Stimulated activated naive B cell treated with anti-CD40 and anti-IgM and Interleukin-4, amounts not matched to agents 10 μg/mL and 1 μg/mL and 100 μg/mL, for 72 hours (primary cell): ENCODE data around the gene DNAJC22.
"Not testable (repeated sequence)": the region's sequence is repeated elsewhere in the genome, so short reads cannot be mapped to it uniquely, and the experiment has no call there.

Source experiments
- ATAC-seq, 2 donors: fragments of 150-1000 bp; cut with Tn5 transposase; replicated peaks; 2 replicates each; pipeline ENCODE4 v1.10.0; 2021; ENCODE audit warnings: moderate library complexity in 1 of 2
- DNase-seq: peaks from one replicate; pipeline ENCODE4 v3.0.0; 2021
- H3K27ac Mint-ChIP-seq: one replicate; pipeline ENCODE4 v1.8.0; 2022; ENCODE audit warnings: mild to moderate bottlenecking, mixed read lengths
- H3K27me3 Mint-ChIP-seq, 2 donors: one replicate each; pipeline ENCODE4 v1.8.0; 2022; ENCODE audit warnings: mixed read lengths in 2 of 2
- H3K36me3 Mint-ChIP-seq, 2 donors: one replicate each; pipeline ENCODE4 v1.8.0; 2022; ENCODE audit warnings: mixed read lengths in 2 of 2, mild to moderate bottlenecking in 1 of 2
- H3K4me1 Mint-ChIP-seq, 2 donors: one replicate each; pipeline ENCODE4 v1.8.0; 2022; ENCODE audit warnings: mixed read lengths in 2 of 2, mild to moderate bottlenecking in 1 of 2
- H3K4me3 Mint-ChIP-seq, 2 donors: one replicate each; pipeline ENCODE4 v1.8.0; 2022; ENCODE audit warnings: mild to moderate bottlenecking in 2 of 2, mixed read lengths in 2 of 2, moderate library complexity in 1 of 2
- H3K9me3 Mint-ChIP-seq, 2 donors: one replicate each; pipeline ENCODE4 v1.8.0; 2022; ENCODE audit warnings: mixed read lengths in 2 of 2, mild to moderate bottlenecking in 1 of 2

DNAJC22 gene

DNA sequence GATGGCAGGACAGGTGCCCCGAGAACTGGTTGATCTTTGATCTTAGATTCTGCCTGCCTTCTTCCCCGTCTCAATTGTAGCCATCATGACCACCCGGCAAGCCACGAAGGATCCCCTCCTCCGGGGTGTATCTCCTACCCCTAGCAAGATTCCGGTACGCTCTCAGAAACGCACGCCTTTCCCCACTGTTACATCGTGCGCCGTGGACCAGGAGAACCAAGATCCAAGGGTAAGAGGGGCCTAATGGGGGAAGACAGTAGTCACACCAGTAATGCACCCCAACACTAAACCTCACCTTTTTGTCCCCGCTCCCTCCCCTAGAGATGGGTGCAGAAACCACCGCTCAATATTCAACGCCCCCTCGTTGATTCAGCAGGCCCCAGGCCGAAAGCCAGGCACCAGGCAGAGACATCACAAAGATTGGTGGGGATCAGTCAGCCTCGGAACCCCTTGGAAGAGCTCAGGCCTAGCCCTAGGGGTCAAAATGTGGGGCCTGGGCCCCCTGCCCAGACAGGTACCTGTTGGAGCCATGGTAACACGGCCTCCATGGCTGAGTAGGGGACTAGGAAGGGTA, 23.1 kb upstream of the DNAJC22 start:
- H3K36me3 Mint-ChIP-seq, result peaks cover 0 to 4% of the 10 kb centered on the region in 2 donors

DNA sequence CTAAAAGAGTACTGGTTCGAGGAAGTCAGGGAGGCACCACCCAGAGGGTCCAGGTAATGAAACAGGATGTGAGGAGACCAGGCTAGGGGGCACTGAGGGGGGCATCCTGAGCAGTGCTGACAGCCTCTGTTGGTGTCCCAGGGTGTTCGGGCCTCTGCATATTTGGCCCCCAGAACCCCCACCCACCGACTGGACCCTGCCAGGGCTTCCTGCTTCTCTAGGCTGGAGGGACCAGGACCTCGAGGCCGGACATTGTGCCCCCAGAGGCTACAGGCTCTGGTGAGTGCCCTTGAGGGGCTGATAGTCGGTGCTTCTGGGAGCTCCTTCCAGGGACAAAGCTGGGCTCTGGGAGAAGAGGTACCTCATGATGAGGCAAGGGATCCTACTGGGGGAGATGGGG, 21.1 kb upstream of the DNAJC22 start:
- ATAC-seq (no peak), DNase-seq (no peak)
- H3K4me1 Mint-ChIP-seq, result peaks cover 13 to 21% of the 10 kb centered on the region in 2 donors
- H3K4me3 Mint-ChIP-seq, result no peak overlapping the region
- H3K9me3 Mint-ChIP-seq, result no peaks in the 10 kb centered on the region
- peaks cover 0 to 4% of the 10 kb centered on the region in 2 donors for H3K36me3 Mint-ChIP-seq
- no peaks in the 10 kb centered on the region for H3K27me3 Mint-ChIP-seq
- peak overlapping the region; percentile 38 for H3K27ac Mint-ChIP-seq

More for the DNA sequence above, 23.1 kb upstream of the DNAJC22 start:
- Mint-ChIP-seq H3K4me1 (peaks cover 15 to 21% of the 10 kb centered on the region in 2 donors), H3K27me3 (no peaks in the 10 kb centered on the region), H3K9me3 (no peaks in the 10 kb centered on the region), H3K27ac (peak overlapping the region; percentile 84), H3K4me3 (peak overlapping the region; percentile 98 to 99)
- DNase-seq (no peak), ATAC-seq (no peak)

DNA sequence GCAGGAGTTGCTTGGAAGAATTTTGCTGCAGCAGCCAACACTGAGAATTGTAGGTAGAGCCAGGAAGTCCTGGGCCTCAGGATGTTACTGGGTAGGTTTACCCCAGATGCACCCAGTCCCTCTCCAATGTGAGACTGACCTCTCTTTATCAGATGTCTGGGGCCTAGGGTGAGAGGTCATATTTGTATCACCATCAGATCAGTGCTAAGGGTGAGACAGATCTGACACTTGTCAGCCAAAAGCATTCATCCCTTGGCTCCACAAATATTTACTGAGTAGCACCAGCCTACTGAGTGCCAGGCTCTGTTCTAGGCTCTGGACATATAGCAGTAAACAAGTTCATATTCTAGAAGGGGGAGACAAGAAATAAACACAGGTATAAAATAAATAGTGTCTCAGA, 19.3 kb upstream of the DNAJC22 start:
- H3K9me3 Mint-ChIP-seq, result no peaks in the 10 kb centered on the region
- ATAC-seq (no peak), DNase-seq (no peak)
- H3K27me3 Mint-ChIP-seq, result peaks cover 17% of the 10 kb centered on the region in 2 donors
- H3K27ac Mint-ChIP-seq, result no peak overlapping the region
- H3K36me3 Mint-ChIP-seq, result peaks cover 0 to 5% of the 10 kb centered on the region in 2 donors
- H3K4me3 Mint-ChIP-seq, result no peak overlapping the region
- peaks cover 11 to 21% of the 10 kb centered on the region in 2 donors for H3K4me1 Mint-ChIP-seq

DNA sequence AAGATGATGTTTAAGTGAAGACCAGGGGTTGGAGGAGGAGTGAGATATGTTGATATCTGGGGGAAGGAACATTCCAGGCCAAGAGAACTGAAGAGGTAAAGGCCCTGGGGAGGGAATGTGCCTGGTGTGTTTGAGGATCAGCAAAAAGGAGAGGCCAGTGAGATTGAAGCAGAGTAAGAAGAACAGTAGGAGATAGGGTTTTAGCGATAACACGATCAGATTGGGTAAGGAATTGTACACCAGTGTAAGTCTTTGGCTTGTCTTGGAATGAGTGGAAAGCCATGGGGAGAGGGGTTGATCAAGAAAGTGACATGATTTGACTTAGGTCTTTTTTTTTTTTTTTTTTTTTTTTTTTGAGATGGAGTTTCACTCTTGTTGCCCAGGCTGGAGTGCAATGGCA, 18.8 kb upstream of the DNAJC22 start:
- Mint-ChIP-seq H3K4me1 (peaks cover 13 to 23% of the 10 kb centered on the region in 2 donors), H3K36me3 (peaks cover 0 to 5% of the 10 kb centered on the region in 2 donors), H3K9me3 (no peaks in the 10 kb centered on the region), H3K4me3 (no peak overlapping the region), H3K27me3 (peaks cover 22% of the 10 kb centered on the region in 2 donors), H3K27ac (no peak overlapping the region)
- DNase-seq (no peak), ATAC-seq (no peak)

DNA sequence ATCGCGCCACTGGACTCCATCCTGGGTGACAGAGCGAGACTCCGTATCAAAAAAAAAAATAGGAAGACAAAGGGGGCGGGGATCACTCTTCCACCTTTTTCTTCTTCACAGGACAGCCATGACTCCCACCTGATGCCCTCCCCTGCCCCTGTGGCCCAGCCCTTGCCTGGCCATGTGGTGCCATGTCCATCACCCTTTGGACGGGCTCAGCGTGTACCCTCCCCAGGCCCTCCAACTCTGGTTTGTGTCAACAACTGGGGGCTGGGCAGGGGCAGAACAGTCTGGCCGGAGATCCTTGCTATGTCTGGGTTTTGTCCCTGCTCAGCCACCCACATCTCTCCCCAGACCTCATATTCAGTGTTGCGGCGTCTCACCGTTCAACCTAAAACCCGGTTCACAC, 17.9 kb upstream of the DNAJC22 start:
- Mint-ChIP-seq H3K4me1 (peaks cover 10 to 18% of the 10 kb centered on the region in 2 donors), H3K27me3 (peaks cover 26 to 28% of the 10 kb centered on the region in 2 donors)

DNA sequence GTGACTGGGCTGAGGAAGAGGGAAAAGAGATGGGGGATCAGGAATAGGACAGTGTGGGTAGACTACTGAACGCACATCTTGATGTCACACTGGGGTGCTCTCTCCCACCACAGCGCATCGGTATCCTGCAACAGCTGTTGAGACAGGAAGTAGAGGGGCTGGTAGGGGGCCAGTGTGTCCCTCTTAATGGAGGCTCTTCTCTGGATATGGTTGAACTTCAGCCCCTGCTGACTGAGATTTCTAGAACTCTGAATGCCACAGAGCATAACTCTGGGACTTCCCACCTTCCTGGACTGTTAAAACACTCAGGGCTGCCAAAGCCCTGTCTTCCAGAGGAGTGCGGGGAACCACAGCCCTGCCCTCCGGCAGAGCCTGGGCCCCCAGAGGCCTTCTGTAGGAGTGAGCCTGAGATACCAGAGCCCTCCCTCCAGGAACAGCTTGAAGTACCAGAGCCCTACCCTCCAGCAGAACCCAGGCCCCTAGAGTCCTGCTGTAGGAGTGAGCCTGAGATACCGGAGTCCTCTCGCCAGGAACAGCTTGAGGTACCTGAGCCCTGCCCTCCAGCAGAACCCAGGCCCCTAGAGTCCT, 16.6 kb upstream of the DNAJC22 start:
- DNase-seq, result no peak
- no peaks in the 10 kb centered on the region for H3K9me3 Mint-ChIP-seq
- H3K4me1 Mint-ChIP-seq, result peaks cover 10 to 18% of the 10 kb centered on the region in 2 donors
- H3K36me3 Mint-ChIP-seq, result peaks cover 0 to 5% of the 10 kb centered on the region in 2 donors
- no peak overlapping the region for H3K4me3 Mint-ChIP-seq
- H3K27me3 Mint-ChIP-seq, result peaks cover 35 to 39% of the 10 kb centered on the region in 2 donors
- no peak for ATAC-seq
- H3K27ac Mint-ChIP-seq, result no peak overlapping the region

More for the DNA sequence above, 17.9 kb upstream of the DNAJC22 start:
- Mint-ChIP-seq H3K4me3 (no peak overlapping the region), H3K27ac (no peak overlapping the region), H3K36me3 (peaks cover 0 to 5% of the 10 kb centered on the region in 2 donors), H3K9me3 (no peaks in the 10 kb centered on the region)
- DNase-seq (no peak), ATAC-seq (no peak)

DNA sequence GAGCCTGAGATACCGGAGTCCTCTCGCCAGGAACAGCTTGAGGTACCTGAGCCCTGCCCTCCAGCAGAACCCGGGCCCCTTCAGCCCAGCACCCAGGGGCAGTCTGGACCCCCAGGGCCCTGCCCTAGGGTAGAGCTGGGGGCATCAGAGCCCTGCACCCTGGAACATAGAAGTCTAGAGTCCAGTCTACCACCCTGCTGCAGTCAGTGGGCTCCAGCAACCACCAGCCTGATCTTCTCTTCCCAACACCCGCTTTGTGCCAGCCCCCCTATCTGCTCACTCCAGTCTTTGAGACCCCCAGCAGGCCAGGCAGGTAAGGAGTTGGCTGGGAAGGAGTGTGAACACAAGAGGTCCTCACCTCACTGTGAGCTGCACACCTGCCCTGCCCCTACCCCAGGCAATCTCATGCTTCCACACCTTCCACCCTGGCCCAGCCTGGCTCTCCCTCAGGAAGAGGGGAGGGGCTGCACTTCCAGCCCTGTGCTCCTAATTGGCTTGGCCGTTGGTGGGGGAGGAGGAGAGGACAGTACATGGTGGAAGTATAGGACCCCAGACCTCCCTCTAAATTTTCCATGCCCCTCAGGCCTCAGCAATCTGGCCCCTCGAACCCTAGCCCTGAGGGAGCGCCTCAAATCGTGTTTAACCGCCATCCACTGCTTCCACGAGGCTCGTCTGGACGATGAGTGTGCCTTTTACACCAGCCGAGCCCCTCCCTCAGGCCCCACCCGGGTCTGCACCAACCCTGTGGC, 15.9 kb upstream of the DNAJC22 start:
- ATAC-seq (no peak), DNase-seq (no peak)
- peaks cover 12 to 23% of the 10 kb centered on the region in 2 donors for H3K4me1 Mint-ChIP-seq
- H3K9me3 Mint-ChIP-seq, result no peaks in the 10 kb centered on the region
- no peak overlapping the region for H3K27ac Mint-ChIP-seq
- H3K36me3 Mint-ChIP-seq, result peaks cover 0 to 5% of the 10 kb centered on the region in 2 donors
- no peak overlapping the region for H3K4me3 Mint-ChIP-seq
- H3K27me3 Mint-ChIP-seq, result peaks cover 41 to 46% of the 10 kb centered on the region in 2 donors

DNA sequence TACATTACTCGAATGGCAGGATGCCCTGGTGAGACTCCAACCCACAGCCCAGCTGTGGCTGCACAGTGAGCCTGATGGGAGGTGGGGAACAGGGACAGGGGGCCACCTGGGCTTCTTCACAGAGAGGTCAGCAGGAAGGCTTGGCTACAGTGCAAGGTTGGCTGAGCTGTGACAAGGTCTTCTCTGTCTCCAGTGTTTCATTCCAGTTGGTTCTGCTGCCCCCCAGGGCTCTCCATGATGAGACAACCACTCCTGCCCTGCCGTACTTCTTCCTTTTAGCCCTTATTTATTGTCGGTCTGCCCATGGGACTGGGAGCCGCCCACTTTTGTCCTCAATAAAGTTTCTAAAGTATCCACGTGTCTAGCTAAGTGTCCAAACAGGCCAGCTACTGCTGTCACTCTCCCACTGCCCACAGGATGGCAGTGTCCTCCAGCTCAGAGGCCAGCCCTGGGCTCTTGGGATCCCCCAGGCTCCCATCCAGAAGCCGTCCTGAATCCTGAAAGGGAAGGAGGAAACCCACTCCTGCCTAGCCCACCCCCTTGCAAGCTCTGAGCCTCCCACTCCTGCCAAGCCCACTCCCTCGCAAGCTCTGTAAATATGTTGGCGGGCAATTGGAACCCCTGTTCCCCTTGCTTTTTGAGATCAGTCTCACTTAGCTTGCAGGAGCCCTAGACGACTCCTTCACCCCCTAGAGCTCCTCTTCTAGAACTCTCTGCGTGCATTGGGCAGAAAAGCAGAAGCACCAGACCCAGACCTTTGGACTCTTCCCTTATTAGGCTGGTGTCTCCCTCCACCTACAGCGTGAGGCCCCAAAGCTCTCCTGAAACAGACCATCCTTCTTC, 15.1 kb upstream of the DNAJC22 start:
- Mint-ChIP-seq H3K27me3 (peaks cover 44 to 50% of the 10 kb centered on the region in 2 donors), H3K4me1 (peaks cover 13 to 25% of the 10 kb centered on the region in 2 donors), H3K9me3 (no peaks in the 10 kb centered on the region), H3K36me3 (peaks cover 0 to 7% of the 10 kb centered on the region in 2 donors), H3K4me3 (no peak overlapping the region), H3K27ac (peak overlapping the region; percentile 43)
- peak; percentile 58 to 72 for ATAC-seq
- no peak for DNase-seq

DNA sequence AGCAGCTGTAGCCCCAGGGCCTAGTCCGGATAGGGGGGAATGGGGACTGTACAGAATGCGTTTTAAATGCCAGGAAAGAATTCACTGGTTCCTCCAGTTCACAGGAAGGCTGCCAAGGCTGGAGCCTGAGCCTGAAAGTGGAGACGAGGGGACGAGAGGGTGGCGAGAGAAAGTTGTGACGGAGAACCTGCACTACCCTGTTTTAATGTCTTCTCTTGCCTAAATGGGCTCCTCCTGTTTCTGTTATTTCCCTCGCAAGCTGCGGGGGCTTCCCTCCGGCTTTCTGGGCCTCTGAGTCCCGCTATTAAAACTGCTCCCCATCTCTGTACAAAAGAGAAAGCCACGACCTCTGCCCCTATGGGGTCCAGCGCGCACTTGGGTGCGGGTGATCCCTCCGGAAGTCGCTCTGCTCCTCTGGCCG, 14.2 kb upstream of the DNAJC22 start:
- Mint-ChIP-seq H3K27me3 (peaks cover 53 to 59% of the 10 kb centered on the region in 2 donors), H3K9me3 (no peaks in the 10 kb centered on the region), H3K4me1 (peaks cover 20 to 33% of the 10 kb centered on the region in 2 donors), H3K4me3 (no peak overlapping the region), H3K36me3 (peaks cover 0 to 10% of the 10 kb centered on the region in 2 donors), H3K27ac (no peak overlapping the region)
- DNase-seq, result no peak
- no peak for ATAC-seq

DNA sequence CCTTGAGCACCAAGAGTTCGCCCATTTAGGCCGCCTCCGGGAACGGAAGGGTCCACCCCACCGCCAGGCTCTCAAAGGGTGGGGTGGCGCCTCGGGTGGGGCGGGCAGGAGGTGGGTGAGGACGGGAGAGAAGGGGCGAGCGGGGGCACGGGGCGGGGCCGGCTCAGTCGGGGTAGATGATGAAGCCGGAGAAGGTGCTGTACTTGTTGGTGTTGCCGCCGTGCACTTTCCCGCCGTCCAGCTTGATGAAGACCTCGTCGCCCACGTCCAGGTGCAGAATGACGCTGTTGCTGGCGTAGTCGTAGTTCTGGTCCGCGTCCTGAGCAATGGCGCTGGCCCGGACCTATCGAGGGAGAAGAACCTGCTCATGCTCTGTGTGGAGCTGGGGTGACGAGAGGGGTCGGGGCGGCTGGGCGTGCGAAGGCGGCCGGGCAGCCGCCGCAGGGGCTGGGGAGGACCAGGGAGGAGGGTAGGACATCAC, 13.8 kb upstream of the DNAJC22 start:
- no peaks in the 10 kb centered on the region for H3K9me3 Mint-ChIP-seq
- H3K27ac Mint-ChIP-seq, result peak overlapping the region; percentile 83
- H3K4me3 Mint-ChIP-seq, result peak overlapping the region; percentile 66 to 71
- peaks cover 0 to 7% of the 10 kb centered on the region in 2 donors for H3K36me3 Mint-ChIP-seq
- peaks cover 25 to 38% of the 10 kb centered on the region in 2 donors for H3K4me1 Mint-ChIP-seq
- peaks cover 58 to 63% of the 10 kb centered on the region in 2 donors for H3K27me3 Mint-ChIP-seq
- DNase-seq, result no peak
- no peak for ATAC-seq

DNA sequence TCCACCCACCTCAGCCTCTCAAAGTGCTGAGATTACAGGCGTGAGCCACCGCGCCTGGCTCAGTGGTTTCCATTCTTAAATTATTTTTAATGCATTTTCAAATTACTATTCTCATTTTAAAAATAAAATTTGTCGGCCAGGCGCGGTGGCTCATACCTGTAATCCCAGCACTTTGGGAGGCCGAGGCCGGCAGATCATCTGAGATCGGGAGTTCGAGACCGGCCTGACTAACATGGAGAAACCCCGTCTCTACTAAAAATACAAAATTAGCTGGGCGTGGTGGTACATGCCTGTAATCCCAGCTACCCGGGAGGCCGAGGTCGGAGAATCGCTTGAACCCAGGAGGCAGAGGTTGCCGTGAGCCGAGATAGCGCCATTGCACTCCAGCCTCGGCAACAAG, 12.9 kb upstream of the DNAJC22 start:
- ATAC-seq, DNase-seq, H3K9me3 Mint-ChIP-seq, H3K27ac Mint-ChIP-seq, H3K4me3 Mint-ChIP-seq, H3K36me3 Mint-ChIP-seq: not testable (repeated sequence)
- H3K27me3 Mint-ChIP-seq, result peaks cover 66 to 72% of the 10 kb centered on the region in 2 donors
- peaks cover 29 to 42% of the 10 kb centered on the region in 2 donors for H3K4me1 Mint-ChIP-seq

DNA sequence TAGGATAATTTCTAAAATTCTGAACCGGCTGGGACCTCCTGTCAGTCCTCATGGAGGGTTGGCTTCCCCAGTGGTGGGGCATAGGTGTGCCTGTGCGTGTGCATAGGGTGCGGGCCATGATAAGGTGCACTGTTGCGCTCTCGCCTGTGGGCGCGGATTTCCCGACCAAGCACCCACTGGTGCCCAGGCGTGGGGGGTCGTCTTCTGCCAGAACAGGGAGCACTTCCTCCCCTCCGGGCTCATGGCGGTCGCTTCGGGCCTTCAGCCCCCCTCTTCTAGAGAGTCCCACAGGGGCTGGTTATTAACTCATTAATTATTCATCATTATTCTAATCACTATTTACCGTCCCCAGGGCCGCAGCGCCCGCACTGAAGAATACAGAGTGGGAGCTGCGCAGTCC, 12.5 kb upstream of the DNAJC22 start:
- Mint-ChIP-seq H3K4me3 (no peak overlapping the region), H3K27ac (no peak overlapping the region), H3K4me1 (peaks cover 29 to 42% of the 10 kb centered on the region in 2 donors), H3K9me3 (no peaks in the 10 kb centered on the region), H3K27me3 (peaks cover 71 to 76% of the 10 kb centered on the region in 2 donors), H3K36me3 (peaks cover 0 to 6% of the 10 kb centered on the region in 2 donors)
- ATAC-seq (no peak), DNase-seq (no peak)

DNA sequence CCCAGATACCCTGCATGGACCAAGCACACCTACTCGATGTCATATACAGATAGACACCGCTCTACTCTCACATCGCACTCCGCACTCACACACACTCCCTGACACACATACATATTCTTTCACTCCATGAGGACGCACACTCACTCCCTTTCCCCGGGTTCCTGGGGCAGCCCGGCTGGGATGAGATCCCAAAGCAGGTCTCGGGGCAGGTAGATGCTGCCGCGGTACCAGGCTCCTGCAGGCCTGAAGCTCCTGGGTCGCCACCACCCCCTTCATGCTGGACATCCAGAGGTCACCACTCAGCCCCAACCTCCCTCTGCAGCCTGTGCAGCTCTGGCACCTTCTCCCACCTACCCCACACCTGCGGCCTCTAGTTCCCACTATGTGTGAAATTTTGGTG, 12.0 kb upstream of the DNAJC22 start:
- H3K4me1 Mint-ChIP-seq, result peaks cover 29 to 42% of the 10 kb centered on the region in 2 donors
- H3K27ac Mint-ChIP-seq, result peak overlapping the region; percentile 7

More for the DNA sequence above, 12.0 kb upstream of the DNAJC22 start:
- H3K9me3 Mint-ChIP-seq, result no peaks in the 10 kb centered on the region
- peaks cover 75 to 81% of the 10 kb centered on the region in 2 donors for H3K27me3 Mint-ChIP-seq
- no peak overlapping the region for H3K4me3 Mint-ChIP-seq
- no peak for DNase-seq
- ATAC-seq, result no peak
- peaks cover 0 to 6% of the 10 kb centered on the region in 2 donors for H3K36me3 Mint-ChIP-seq
